Epithelial cell of proximal tubule (primary cell): ENCODE measurements around the gene GON7. TPM values are rescaled to one million over a fixed set of nuclear protein-coding genes. Genes with fewer than 3 reads are reported as not detected.
A peak's percentile ranks its signal among the peaks of the same experiment; 100 is the strongest.

ENCODE experiments used
- DNase-seq: peaks from one replicate; pipeline ENCODE4 v3.0.0-alpha.2; 2011; ENCODE audit warnings: low read depth
- H3K4me3 ChIP-seq: 2 replicates; pipeline ENCODE4 v1.5.1; 2011; ENCODE audit warnings: low read depth, mild to moderate bottlenecking, low read length
- total RNA-seq: library from RNA; depleted of rRNA; stranded (reverse); fragments of >200 nt; gene quantifications from 2 replicates; pipeline ENCODE4 v1.2.3, GENCODE V29; 2015
- TF ChIP-seq, protein P1 (sequence below): conservative IDR thresholded peaks from 2 replicates; pipeline ENCODE4 v1.5.1; 2012; ENCODE audit warnings: low read depth, mild to moderate bottlenecking, low read length

GON7 gene
- total RNA-seq, 1 donor from 2014 or later = 16.7 TPM

DNA sequence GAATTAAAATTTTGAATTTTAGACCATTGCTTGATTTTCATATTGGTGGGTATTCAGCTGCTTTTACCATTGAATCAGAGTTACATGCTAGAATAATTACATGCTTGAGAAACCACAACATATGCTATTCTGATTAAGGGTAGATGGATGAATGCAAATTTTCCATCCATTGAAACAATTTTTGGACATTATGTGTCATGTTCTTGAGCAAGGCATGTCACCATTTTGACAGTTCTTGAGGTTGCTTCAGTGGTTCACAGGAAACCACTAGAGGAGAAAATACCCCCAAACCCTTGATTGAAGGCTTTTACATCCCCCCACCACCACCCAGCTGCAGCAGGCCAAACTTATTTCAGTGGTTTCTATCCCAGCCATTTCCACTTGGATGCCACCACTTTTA lies 13.6 kb upstream of the GON7 start:
- no peak for DNase-seq
- H3K4me3 ChIP-seq = no peak overlapping the region
- TF ChIP-seq, protein P1, sequence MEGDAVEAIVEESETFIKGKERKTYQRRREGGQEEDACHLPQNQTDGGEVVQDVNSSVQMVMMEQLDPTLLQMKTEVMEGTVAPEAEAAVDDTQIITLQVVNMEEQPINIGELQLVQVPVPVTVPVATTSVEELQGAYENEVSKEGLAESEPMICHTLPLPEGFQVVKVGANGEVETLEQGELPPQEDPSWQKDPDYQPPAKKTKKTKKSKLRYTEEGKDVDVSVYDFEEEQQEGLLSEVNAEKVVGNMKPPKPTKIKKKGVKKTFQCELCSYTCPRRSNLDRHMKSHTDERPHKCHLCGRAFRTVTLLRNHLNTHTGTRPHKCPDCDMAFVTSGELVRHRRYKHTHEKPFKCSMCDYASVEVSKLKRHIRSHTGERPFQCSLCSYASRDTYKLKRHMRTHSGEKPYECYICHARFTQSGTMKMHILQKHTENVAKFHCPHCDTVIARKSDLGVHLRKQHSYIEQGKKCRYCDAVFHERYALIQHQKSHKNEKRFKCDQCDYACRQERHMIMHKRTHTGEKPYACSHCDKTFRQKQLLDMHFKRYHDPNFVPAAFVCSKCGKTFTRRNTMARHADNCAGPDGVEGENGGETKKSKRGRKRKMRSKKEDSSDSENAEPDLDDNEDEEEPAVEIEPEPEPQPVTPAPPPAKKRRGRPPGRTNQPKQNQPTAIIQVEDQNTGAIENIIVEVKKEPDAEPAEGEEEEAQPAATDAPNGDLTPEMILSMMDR = no peak

GRCh38 chr14:93219103-93219726 lies 12.3 kb upstream of the GON7 start:
- TF ChIP-seq, protein P1 = peak; percentile 85
- no peak overlapping the region for H3K4me3 ChIP-seq
- DNase-seq = peak; percentile 22

DNA sequence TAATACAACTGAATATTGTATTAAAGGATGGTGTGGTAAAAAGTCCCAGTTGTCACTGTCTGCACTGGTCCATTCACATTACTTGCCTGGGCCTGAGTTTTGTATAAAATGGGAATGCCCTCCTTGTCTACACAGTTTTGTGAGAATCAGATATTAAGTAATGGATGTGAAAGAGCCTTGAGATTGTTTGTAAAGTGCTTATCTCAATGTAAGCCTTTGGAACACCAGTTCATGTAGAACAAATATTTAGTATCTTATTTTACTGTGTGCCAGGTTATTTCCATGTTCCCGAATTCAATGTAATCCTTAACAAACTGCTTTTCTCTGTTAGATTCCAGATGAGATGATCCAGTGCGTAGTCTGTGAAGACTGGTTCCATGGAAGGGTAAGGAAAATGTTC lies 7.7 kb upstream of the GON7 start:
- TF ChIP-seq, protein P1 = no peak

DNA sequence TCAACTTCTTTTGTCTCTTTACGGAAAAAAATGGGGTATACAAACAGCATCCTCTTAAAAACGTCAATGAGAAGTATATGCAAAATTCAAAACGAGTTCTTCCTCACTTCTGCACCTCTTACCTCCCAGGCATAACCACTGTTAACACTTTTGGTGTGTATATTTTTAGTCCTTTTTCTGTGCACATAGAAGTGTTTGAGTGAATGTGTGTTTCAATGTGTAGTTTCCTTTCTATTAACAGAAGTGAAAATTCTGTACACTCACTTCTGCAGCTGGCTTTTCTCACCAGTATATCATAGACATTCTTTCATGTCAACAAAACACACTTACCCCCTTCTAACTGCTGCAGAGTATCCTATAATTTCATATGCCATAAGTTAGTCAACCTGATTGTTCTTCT lies 5.6 kb upstream of the GON7 start:
- no peak for DNase-seq
- no peak overlapping the region for H3K4me3 ChIP-seq
- TF ChIP-seq, protein P1 = no peak

More for the DNA sequence above, 7.7 kb upstream of the GON7 start:
- no peak for DNase-seq
- no peak overlapping the region for H3K4me3 ChIP-seq

DNA sequence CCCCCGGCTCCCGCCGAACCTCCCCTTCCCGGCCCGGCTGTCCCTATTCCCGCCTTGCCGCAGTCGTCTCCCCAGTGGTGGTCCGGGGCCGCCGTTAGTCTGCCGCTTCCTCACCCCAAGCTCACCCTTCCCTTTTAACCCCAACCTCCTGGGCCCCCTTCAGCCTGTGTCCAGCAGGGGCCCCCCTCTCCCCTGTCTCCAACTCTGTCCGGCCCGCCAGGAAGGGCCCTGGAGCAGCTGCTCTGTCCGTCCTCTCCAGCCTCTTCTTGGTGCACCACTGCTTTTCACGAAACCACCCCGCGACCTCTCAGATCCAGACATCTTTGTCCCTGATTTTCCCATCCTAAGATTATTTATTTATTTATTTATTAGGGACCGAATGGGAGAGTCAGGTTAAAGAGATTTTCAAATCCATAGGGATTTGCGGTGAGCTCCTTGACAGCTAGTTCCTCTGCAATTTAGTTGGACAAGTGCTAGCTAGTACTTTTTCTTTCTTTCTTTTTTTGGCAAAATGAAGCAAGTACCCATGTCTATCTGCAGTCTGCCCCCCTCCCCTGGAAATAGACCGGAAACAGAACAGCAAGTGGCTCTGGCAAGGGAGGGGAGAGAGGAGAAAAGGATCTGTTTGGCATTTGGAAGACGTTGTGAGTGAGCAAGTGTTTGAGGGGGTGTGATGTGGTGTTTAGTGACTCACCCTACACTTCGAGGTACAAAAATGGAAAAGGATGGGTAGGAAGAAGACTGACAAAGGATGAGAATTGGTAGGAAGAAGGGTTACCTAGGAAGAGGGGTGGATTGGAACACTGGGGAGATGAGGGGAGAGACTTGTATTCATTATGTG lies 823 bp upstream of the GON7 start:
- TF ChIP-seq, protein P1 = peak; percentile 48
- no peak for DNase-seq
- peak overlapping the region; percentile 94 for H3K4me3 ChIP-seq

DNA sequence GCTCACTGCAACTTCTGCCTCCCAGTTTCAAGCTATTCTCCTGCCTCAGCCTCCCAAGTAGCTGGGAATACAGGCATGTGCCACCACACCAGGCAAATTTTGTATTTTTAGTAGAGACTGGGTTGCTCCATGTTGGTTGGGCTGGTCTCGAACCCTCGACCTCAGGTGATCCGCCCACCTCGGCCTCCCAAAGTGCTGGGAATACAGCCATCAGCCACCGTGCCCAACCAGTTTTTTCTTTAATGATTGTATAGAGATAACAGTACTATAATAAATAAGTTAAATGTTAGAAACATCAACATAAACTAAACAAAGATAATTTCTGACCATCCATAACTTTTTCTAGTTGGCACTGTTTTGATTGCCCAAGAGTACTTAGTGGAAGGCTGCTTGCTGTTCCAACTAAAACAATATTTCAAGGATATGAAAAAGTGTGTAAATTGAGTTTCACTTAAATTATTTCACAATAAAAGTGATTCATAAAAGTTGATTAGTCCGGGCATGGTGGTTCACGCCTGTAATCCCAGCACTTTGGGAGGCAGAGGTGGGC lies 5.6 kb downstream of the GON7 start:
- no peak for DNase-seq
- TF ChIP-seq, protein P1 = no peak
- H3K4me3 ChIP-seq = no peak overlapping the region
